Stimulated activated naive CD8-positive, alpha-beta T cell treated with anti-CD3 and anti-CD28 coated beads, Interleukin-15, Interleukin-2, amounts not matched to agents 100 ng/mL and 50 ng/mL, for 24 hours (primary cell): Measurements from ENCODE around the gene FADS1.

ENCODE experiments used
- H3K27ac Mint-ChIP-seq: one replicate; pipeline ENCODE4 v1.8.0; 2021; ENCODE audit warnings: mild to moderate bottlenecking, mixed read lengths
- H3K27me3 Mint-ChIP-seq: one replicate; pipeline ENCODE4 v1.8.0; 2021; ENCODE audit warnings: mixed read lengths
- H3K36me3 Mint-ChIP-seq: one replicate; pipeline ENCODE4 v1.8.0; 2021; ENCODE audit warnings: low read depth, mixed read lengths
- H3K4me1 Mint-ChIP-seq: one replicate; pipeline ENCODE4 v1.8.0; 2021; ENCODE audit warnings: low read depth, mixed read lengths
- H3K4me3 Mint-ChIP-seq: one replicate; pipeline ENCODE4 v1.8.0; 2021; ENCODE audit warnings: mild to moderate bottlenecking, mixed read lengths
- H3K9me3 Mint-ChIP-seq: one replicate; pipeline ENCODE4 v1.8.0; 2021; ENCODE audit warnings: mixed read lengths

FADS1 gene

GRCh38 chr11:61816736-61817455 lies at the start of gene FADS1:
Gene FADS1 (minus strand): TSS chr11:61817003. CDS start chr11:61816929, 74 bp downstream.
- Mint-ChIP-seq H3K4me3 (peak within 1 kb of the TSS; percentile 90), H3K27me3 (peaks cover 20% of the 10 kb centered on the region), H3K36me3 (peaks cover 9% of the 10 kb centered on the region), H3K27ac (peak within 1 kb of the TSS; percentile 40), H3K9me3 (no peaks in the 10 kb centered on the region), H3K4me1 (peaks cover 17% of the 10 kb centered on the region)

GRCh38 chr11:61866231-61866957 lies 49.6 kb upstream of the FADS1 start:
- Mint-ChIP-seq H3K9me3 (no peaks in the 10 kb centered on the region), H3K36me3 (no peaks in the 10 kb centered on the region), H3K4me1 (peaks cover 3% of the 10 kb centered on the region), H3K27me3 (no peaks in the 10 kb centered on the region), H3K4me3 (no peak overlapping the region), H3K27ac (no peak overlapping the region)

GRCh38 chr11:61864814-61865775 lies 48.3 kb upstream of the FADS1 start:
- Mint-ChIP-seq H3K9me3 (no peaks in the 10 kb centered on the region), H3K4me3 (no peak overlapping the region), H3K36me3 (no peaks in the 10 kb centered on the region), H3K4me1 (no peaks in the 10 kb centered on the region), H3K27ac (no peak overlapping the region), H3K27me3 (no peaks in the 10 kb centered on the region)

- H3K4me3 Mint-ChIP-seq, result no peak overlapping the region
- H3K4me1 Mint-ChIP-seq, result no peaks in the 10 kb centered on the region
- no peaks in the 10 kb centered on the region for H3K36me3 Mint-ChIP-seq
- no peaks in the 10 kb centered on the region for H3K27me3 Mint-ChIP-seq
- H3K27ac Mint-ChIP-seq, result no peak overlapping the region
- no peaks in the 10 kb centered on the region for H3K9me3 Mint-ChIP-seq
Observed at GRCh38 chr11:61863548-61864081, 46.8 kb upstream of the FADS1 start.

GRCh38 chr11:61862714-61863547 lies 46.1 kb upstream of the FADS1 start:
- H3K27ac Mint-ChIP-seq, result no peak overlapping the region
- no peaks in the 10 kb centered on the region for H3K4me1 Mint-ChIP-seq
- no peaks in the 10 kb centered on the region for H3K36me3 Mint-ChIP-seq
- no peaks in the 10 kb centered on the region for H3K9me3 Mint-ChIP-seq
- no peaks in the 10 kb centered on the region for H3K27me3 Mint-ChIP-seq
- H3K4me3 Mint-ChIP-seq, result no peak overlapping the region

GRCh38 chr11:61861634-61862033 lies 44.8 kb upstream of the FADS1 start:
- Mint-ChIP-seq H3K27me3 (no peaks in the 10 kb centered on the region), H3K4me3 (no peak overlapping the region), H3K36me3 (no peaks in the 10 kb centered on the region), H3K4me1 (no peaks in the 10 kb centered on the region), H3K9me3 (no peaks in the 10 kb centered on the region), H3K27ac (no peak overlapping the region)

GRCh38 chr11:61860054-61860903 lies 43.5 kb upstream of the FADS1 start:
- Mint-ChIP-seq H3K9me3 (no peaks in the 10 kb centered on the region), H3K27me3 (no peaks in the 10 kb centered on the region), H3K4me1 (no peaks in the 10 kb centered on the region), H3K36me3 (no peaks in the 10 kb centered on the region), H3K27ac (no peak overlapping the region), H3K4me3 (no peak overlapping the region)

GRCh38 chr11:61855939-61856680 lies 39.3 kb upstream of the FADS1 start:
- Mint-ChIP-seq H3K27me3 (no peaks in the 10 kb centered on the region), H3K9me3 (no peaks in the 10 kb centered on the region), H3K36me3 (no peaks in the 10 kb centered on the region), H3K27ac (no peak overlapping the region), H3K4me3 (no peak overlapping the region), H3K4me1 (no peaks in the 10 kb centered on the region)

GRCh38 chr11:61854966-61855714 lies 38.3 kb upstream of the FADS1 start:
- Mint-ChIP-seq H3K4me1 (no peaks in the 10 kb centered on the region), H3K9me3 (no peaks in the 10 kb centered on the region), H3K4me3 (no peak overlapping the region), H3K27ac (no peak overlapping the region), H3K27me3 (no peaks in the 10 kb centered on the region), H3K36me3 (no peaks in the 10 kb centered on the region)

- H3K4me1 Mint-ChIP-seq, result no peaks in the 10 kb centered on the region
- H3K4me3 Mint-ChIP-seq, result no peak overlapping the region
- no peaks in the 10 kb centered on the region for H3K27me3 Mint-ChIP-seq
- no peak overlapping the region for H3K27ac Mint-ChIP-seq
- H3K36me3 Mint-ChIP-seq, result no peaks in the 10 kb centered on the region
- no peaks in the 10 kb centered on the region for H3K9me3 Mint-ChIP-seq
Observed at GRCh38 chr11:61854206-61854895, 37.5 kb upstream of the FADS1 start.

- Mint-ChIP-seq H3K27me3 (no peaks in the 10 kb centered on the region), H3K9me3 (no peaks in the 10 kb centered on the region), H3K4me3 (no peak overlapping the region), H3K27ac (no peak overlapping the region), H3K4me1 (no peaks in the 10 kb centered on the region), H3K36me3 (no peaks in the 10 kb centered on the region)
Observed at GRCh38 chr11:61853698-61854169, 36.9 kb upstream of the FADS1 start.

GRCh38 chr11:61851900-61852295 lies 35.1 kb upstream of the FADS1 start:
- Mint-ChIP-seq H3K4me3 (no peak overlapping the region), H3K27me3 (no peaks in the 10 kb centered on the region), H3K36me3 (no peaks in the 10 kb centered on the region), H3K27ac (no peak overlapping the region), H3K9me3 (no peaks in the 10 kb centered on the region), H3K4me1 (no peaks in the 10 kb centered on the region)
